Upper lobe of left lung (tissue), 6 donors: ENCODE results near the gene CAMKK2. TPM values are rescaled to one million over a fixed set of nuclear protein-coding genes. Genes with fewer than 3 reads are reported as not detected.

Experiments used
- ATAC-seq, 2 donors: fragments of 200-7000 bp; cut with Tn5 transposase; one replicate each; pipeline ENCODE4 v1.9.1; 2022; ENCODE audit warnings: mild to moderate bottlenecking in 2 of 2, moderate library complexity in 2 of 2; ENCODE audit not compliant: low FRiP score in 2 of 2
- DNase-seq, 2 donors: peaks; one replicate each; pipeline ENCODE4 v3.0.0-alpha.2; 2019 to 2020
- H3K27ac ChIP-seq, 4 donors: fragments of 200-600 bp; sonication (generic); one replicate each; pipeline ENCODE4 v1.5.1; 2016 to 2019
- H3K27me3 ChIP-seq, 4 donors: fragments of 200-600 bp; sonication (generic); one replicate each; pipeline ENCODE4 v1.5.1; 2017 to 2019
- H3K36me3 ChIP-seq, 4 donors: fragments of 200-600 bp; sonication (generic); one replicate each; pipeline ENCODE4 v1.5.1; 2016 to 2019
- H3K4me1 ChIP-seq, 4 donors: fragments of 200-600 bp; sonication (generic); one replicate each; pipeline ENCODE4 v1.5.1; 2018 to 2019
- H3K4me3 ChIP-seq, 4 donors: fragments of 200-600 bp; sonication (generic); one replicate each; pipeline ENCODE4 v1.5.1; 2017 to 2019; ENCODE audit warnings: mild to moderate bottlenecking in 2 of 4, moderate library complexity in 1 of 4
- H3K9me3 ChIP-seq, 4 donors: fragments of 200-600 bp; sonication (generic); one replicate each; pipeline ENCODE4 v1.5.1; 2018 to 2019
- EP300 ChIP-seq, 4 donors: sonication (generic); formaldehyde crosslinking; IDR thresholded peaks; one replicate each; pipeline ENCODE4 v1.5.1; 2017; ENCODE audit warnings: antibody characterized with exemption in 4 of 4, control low read depth in 2 of 4
- POLR2A ChIP-seq, 4 donors: fragments of 450-650 bp; IDR thresholded peaks; one replicate each; pipeline ENCODE4 v1.5.1; 2016 to 2017; ENCODE audit warnings: antibody characterized with exemption in 4 of 4, mild to moderate bottlenecking in 2 of 4
- POLR2AphosphoS5 ChIP-seq, 2 donors: sonication (generic); formaldehyde crosslinking; IDR thresholded peaks; one replicate each; pipeline ENCODE4 v1.5.1; 2017; ENCODE audit warnings: antibody characterized with exemption in 2 of 2
- WGBS, 2 donors: methylation state at CpG; one replicate each; pipeline ENCODE4 v1.1.5; 2017 to 2018; 5-methylcytosine and 5-hydroxymethylcytosine counted together
- total RNA-seq, 6 donors: library from RNA; depleted of rRNA in 4 of 6; stranded (reverse); fragments of >200 nt in 4 of 6; gene quantifications; one replicate each; pipeline versions ENCODE4 v1.1.0 to v1.2.1, GENCODE V29; 2016 to 2021
- TF ChIP-seq, protein P1 (sequence below), 6 experiments: fragments of 450-650 bp in 4 of 6; fragments of 200-600 bp in 2 of 6; sonication (generic) in 2 of 6; IDR thresholded peaks; one replicate each; pipeline ENCODE4 v1.5.1; 2016 to 2019; ENCODE audit warnings: antibody characterized with exemption in 6 of 6
- donor health status: DM: no; HTN: no; CAD: no; lungs with moderate emphysema.
- donor health status: DM: no; HTN: yes; CAD: no; lungs with severe emphysema.

Gene CAMKK2
- total RNA-seq, 6 donors from 2014 or later: 27.7 to 63.9 (median 41.7) TPM

DNA sequence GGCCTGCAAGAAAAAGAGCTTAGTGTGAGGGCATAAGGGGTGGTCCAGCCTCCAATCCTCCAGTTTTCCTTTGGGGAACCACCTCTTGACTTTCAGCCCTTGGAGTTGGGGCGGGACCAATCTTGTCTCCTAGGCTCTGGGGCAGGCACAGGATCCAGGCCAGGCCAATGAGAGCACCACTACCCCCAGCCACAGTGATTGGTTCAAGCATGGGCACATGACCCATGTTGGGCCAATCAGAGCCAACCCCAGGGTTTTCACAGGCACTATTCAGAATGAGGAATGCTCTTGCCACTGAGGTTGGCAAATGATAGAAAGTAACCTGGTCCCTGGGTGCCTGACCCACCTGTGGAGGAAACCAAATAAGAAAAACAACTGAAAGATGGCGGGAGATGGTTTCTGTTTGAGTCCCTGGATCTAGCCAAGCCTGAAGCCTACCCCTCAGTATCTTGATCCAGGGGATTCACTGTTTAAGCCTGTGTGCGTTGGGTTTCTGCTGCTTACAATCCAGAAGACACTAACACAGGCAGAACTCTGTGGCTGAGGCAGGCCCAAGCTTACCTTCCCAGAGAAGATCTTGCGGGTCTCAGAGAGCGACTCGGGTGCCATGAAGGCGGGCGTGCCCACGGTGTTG is 43.7 kb downstream of the CAMKK2 start:
- no peak overlapping the region for H3K4me3 ChIP-seq
- peaks cover 6 to 85% (median 68%) of the 10 kb centered on the region in 4 donors for H3K36me3 ChIP-seq
- DNase-seq (no peak), ATAC-seq (no peak)
- H3K9me3 ChIP-seq: no peaks in the 10 kb centered on the region
- H3K27me3 ChIP-seq: no peaks in the 10 kb centered on the region
- WGBS, 2 donors: 88 to 97% methylated on average over 9 of the region's 9 CpGs
- H3K27ac ChIP-seq: no peak overlapping the region
- TF ChIP-seq POLR2A (IDR thresholded peaks at IDR 0.05) (no peak), POLR2AphosphoS5 (IDR thresholded peaks at IDR 0.05) (no peak), EP300 (IDR thresholded peaks at IDR 0.05) (no peak)
- TF ChIP-seq, protein P1, sequence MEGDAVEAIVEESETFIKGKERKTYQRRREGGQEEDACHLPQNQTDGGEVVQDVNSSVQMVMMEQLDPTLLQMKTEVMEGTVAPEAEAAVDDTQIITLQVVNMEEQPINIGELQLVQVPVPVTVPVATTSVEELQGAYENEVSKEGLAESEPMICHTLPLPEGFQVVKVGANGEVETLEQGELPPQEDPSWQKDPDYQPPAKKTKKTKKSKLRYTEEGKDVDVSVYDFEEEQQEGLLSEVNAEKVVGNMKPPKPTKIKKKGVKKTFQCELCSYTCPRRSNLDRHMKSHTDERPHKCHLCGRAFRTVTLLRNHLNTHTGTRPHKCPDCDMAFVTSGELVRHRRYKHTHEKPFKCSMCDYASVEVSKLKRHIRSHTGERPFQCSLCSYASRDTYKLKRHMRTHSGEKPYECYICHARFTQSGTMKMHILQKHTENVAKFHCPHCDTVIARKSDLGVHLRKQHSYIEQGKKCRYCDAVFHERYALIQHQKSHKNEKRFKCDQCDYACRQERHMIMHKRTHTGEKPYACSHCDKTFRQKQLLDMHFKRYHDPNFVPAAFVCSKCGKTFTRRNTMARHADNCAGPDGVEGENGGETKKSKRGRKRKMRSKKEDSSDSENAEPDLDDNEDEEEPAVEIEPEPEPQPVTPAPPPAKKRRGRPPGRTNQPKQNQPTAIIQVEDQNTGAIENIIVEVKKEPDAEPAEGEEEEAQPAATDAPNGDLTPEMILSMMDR (IDR thresholded peaks at IDR 0.05): no peak
- H3K4me1 ChIP-seq: no peaks in the 10 kb centered on the region

DNA sequence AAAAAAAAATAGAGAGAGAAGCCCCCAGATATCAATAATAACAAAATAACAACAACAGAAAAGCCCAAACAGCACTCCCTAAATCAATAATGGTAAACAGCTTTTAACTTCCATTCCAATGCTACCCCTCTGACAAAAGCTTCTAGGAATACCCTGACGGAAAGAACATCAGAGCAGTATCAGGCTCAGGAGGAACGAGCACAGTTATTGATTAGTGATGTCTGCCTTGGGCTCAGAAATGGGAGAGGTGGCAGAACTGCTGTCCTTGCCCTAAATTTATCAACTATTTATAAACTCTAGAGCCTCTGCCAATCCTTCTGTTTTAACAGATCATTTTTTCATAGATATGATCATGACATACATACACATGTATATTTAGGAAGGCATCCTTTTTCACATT is 44.7 kb downstream of the CAMKK2 start:
- no peak for ATAC-seq
- H3K36me3 ChIP-seq: peaks cover 10 to 90% (median 75%) of the 10 kb centered on the region in 4 donors

DNA sequence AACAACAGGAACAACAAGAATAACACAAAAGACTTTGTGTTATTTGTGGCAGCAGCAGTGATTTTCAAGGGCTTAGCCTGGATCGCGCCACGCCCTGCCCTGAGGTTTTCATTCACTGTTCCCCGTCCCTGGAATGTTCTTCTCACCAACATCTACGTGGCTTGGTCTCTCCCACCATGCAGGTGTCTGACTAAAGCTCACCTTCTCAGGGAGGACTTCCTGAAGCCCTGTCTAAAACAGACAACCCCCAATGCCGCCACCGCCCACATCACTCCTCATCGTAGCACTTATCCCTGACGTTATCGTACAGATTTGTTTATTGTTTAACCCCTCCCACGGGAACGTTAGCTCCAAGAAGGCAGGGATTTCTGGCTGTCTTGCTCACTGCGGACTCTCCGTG is 46.1 kb downstream of the CAMKK2 start:
- Histone ChIP-seq H3K4me1 (no peaks in the 10 kb centered on the region), H3K4me3 (no peak overlapping the region), H3K36me3 (peaks cover 10 to 92% (median 76%) of the 10 kb centered on the region in 4 donors), H3K27me3 (no peaks in the 10 kb centered on the region), H3K9me3 (no peaks in the 10 kb centered on the region), H3K27ac (no peak overlapping the region)
- TF ChIP-seq POLR2A (IDR thresholded peaks at IDR 0.05): no peak
- TF ChIP-seq EP300 (IDR thresholded peaks at IDR 0.05): no peak
- no peak for TF ChIP-seq POLR2AphosphoS5 (IDR thresholded peaks at IDR 0.05)
- TF ChIP-seq, protein P1 (IDR thresholded peaks at IDR 0.05): no peak
- WGBS, 2 donors: 75 to 85% methylated on average over 14 of the region's 14 CpGs
- no peak for DNase-seq
- ATAC-seq: no peak

More for the DNA sequence above, 44.7 kb downstream of the CAMKK2 start:
- no peaks in the 10 kb centered on the region for H3K27me3 ChIP-seq
- H3K27ac ChIP-seq: no peak overlapping the region
- DNase-seq: no peak
- WGBS, 2 donors: 50 to 95% methylated on average over 2 of the region's 2 CpGs
- no peaks in the 10 kb centered on the region for H3K9me3 ChIP-seq
- H3K4me1 ChIP-seq: no peaks in the 10 kb centered on the region
- TF ChIP-seq EP300 (IDR thresholded peaks at IDR 0.05): no peak
- no peak for TF ChIP-seq POLR2A (IDR thresholded peaks at IDR 0.05)
- TF ChIP-seq POLR2AphosphoS5 (IDR thresholded peaks at IDR 0.05): no peak
- TF ChIP-seq, protein P1 (IDR thresholded peaks at IDR 0.05): no peak
- H3K4me3 ChIP-seq: no peak overlapping the region

DNA sequence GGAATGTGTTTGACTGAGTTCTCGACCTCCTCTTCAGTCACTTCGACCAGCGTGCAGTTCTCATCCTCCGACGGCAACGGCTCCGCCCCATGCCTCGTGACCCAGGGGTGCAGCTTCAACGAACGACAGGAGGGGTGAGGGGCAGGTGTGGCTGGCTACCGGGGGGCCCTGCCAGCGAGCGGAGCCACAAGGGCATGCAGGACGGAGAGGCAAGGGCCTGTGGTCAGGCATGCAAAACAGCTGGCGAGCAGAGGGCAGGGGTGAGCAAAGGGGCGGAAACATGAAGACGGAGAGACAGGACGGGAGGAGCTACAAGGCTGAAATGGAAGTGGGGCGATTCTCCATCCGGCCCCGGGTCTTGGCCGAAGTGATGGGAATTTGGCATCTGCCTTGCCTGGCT is 47.9 kb downstream of the CAMKK2 start:
- 89 to 95% methylated on average over 18 to 22 of the region's 22 CpGs for WGBS, 2 donors
- TF ChIP-seq, protein P1 (IDR thresholded peaks at IDR 0.05): no peak
- TF ChIP-seq POLR2AphosphoS5 (IDR thresholded peaks at IDR 0.05) (no peak), EP300 (IDR thresholded peaks at IDR 0.05) (no peak), POLR2A (IDR thresholded peaks at IDR 0.05) (no peak)
- no peak for ATAC-seq
- Histone ChIP-seq H3K36me3 (peaks cover 10 to 92% (median 82%) of the 10 kb centered on the region in 4 donors), H3K9me3 (no peaks in the 10 kb centered on the region), H3K27me3 (no peaks in the 10 kb centered on the region), H3K4me1 (no peaks in the 10 kb centered on the region), H3K4me3 (no peak overlapping the region), H3K27ac (no peak overlapping the region)
- peak in 1 of 2 donors; percentile 82 for DNase-seq
